AG04450 (cell line): Measurements from ENCODE around the gene ANAPC7. TPM values are rescaled to one million over a fixed set of nuclear protein-coding genes. Genes with fewer than 3 reads are reported as not detected.
A peak's percentile ranks its signal among the peaks of the same experiment; 100 is the strongest.

Experiments
- CTCF ChIA-PET: fragments of 300-600, 350-600 bp; formaldehyde crosslinking; extraction: SDS; loops from one replicate; lab custom pipeline; 2022; ENCODE audit warnings: antibody characterized with exemption, inconsistent platforms; lab: Charles Lee
- POLR2A ChIA-PET: fragments of 350-600 bp; formaldehyde crosslinking; extraction: SDS; loops from one replicate; lab custom pipeline; 2021; ENCODE audit warnings: antibody characterized with exemption, inconsistent platforms; lab: Yijun Ruan, JAX
- DNase-seq: peaks from one replicate; pipeline ENCODE4 v3.0.0-alpha.2; 2011; ENCODE audit warnings: low read depth, low spot score
- H3K27ac ChIP-seq: one replicate; pipeline ENCODE4 v1.5.1; 2012; ENCODE audit warnings: low read depth, low read length, control low read depth
- H3K27me3 ChIP-seq: one replicate; pipeline ENCODE4 v1.6.0; 2012; ENCODE audit warnings: low read length; ENCODE audit not compliant: control insufficient read depth, insufficient read depth
- H3K4me3 ChIP-seq: 2 replicates; pipeline ENCODE4 v1.5.1; 2011; ENCODE audit warnings: mild to moderate bottlenecking, low read depth, low read length, control low read depth
- H3K9me3 ChIP-seq: 2 replicates; pipeline ENCODE4 v1.5.1; 2012; ENCODE audit warnings: low read length; ENCODE audit not compliant: control insufficient read depth, insufficient read depth
- CTCF ChIP-seq: IDR thresholded peaks from 2 replicates; pipeline ENCODE4 v1.5.1; 2011; ENCODE audit warnings: low read depth, low read length, control low read depth, inconsistent platforms
- polyA plus RNA-seq: library from polyadenylated mRNA; depleted of rRNA; stranded (reverse); fragments of >200 nt; gene quantifications from 2 replicates; pipeline ENCODE4 v1.2.3, GENCODE V29; 2011

The ANAPC7 gene
- polyA plus RNA-seq, 1 experiment = 58.8 TPM

DNA sequence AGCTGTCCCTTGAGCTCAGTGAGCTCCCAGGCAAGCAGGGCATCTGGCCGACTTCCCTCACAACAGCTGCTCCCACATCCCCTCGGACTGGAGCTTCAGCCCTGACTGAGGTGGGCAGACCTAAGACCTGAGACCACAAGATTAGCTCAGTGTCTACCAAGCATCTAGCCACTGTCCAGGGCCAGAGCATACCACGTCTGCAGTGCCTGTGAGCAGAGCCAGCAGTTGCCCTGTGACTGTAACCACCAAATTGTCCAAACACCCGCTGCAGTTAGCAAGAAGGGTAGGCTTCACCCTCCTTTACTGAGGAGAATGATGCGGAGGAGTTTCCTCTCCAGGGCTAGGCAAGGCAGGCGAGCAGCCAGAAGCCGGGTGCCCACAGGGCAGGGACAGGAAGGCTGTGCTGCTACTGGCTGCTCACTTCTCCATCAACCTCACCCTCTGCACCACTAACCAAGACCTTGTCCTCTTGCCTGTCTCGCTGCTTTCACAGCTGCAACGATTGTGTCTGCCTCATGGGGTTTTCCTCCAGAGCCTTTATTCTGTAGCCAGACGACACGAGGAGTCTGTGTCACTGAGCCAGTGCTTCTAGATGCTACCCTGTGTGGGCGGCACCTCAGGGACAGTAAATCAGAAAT lies 53.9 kb downstream of the ANAPC7 start:
- no peaks in the 10 kb centered on the region for H3K9me3 ChIP-seq
- ChIA-PET CTCF (interaction anchor here (1.2 to 2.1 kb wide), 2 partner anchors 8 to 81 kb away, joined by 3 to 10 read pairs; no protein-coding TSS in a partner anchor), POLR2A (interaction anchor here (0.6 to 1.0 kb wide), 3 partner anchors 61 to 97 kb away, joined by 3 to 4 read pairs (median 3); no protein-coding TSS in a partner anchor)
- no peak for DNase-seq
- TF ChIP-seq CTCF = no peak
- H3K27me3 ChIP-seq = no peaks in the 10 kb centered on the region
- H3K4me3 ChIP-seq = no peak overlapping the region
- peak overlapping the region; percentile 21 for H3K27ac ChIP-seq

GRCh38 chr12:110349096-110349495 lies 54.4 kb downstream of the ANAPC7 start:
- H3K4me3 ChIP-seq = no peak overlapping the region
- no peak for DNase-seq
- H3K27me3 ChIP-seq = no peaks in the 10 kb centered on the region
- H3K9me3 ChIP-seq = no peaks in the 10 kb centered on the region
- POLR2A ChIA-PET = interaction anchor here (1.0 kb wide), 1 partner anchor 82 kb away, joined by 4 read pairs; no protein-coding TSS in a partner anchor
- no peak for TF ChIP-seq CTCF
- CTCF ChIA-PET = interaction anchor here (1.2 to 2.1 kb wide), 2 partner anchors 9 to 82 kb away, joined by 3 to 10 read pairs; no protein-coding TSS in a partner anchor
- no peak overlapping the region for H3K27ac ChIP-seq

- ChIA-PET POLR2A (interaction anchor here (1.0 kb wide), 1 partner anchor 83 kb away, joined by 4 read pairs; no protein-coding TSS in a partner anchor), CTCF (interaction anchor here (1.1 to 2.1 kb wide), 2 partner anchors 83 kb away, joined by 6 to 10 read pairs; no protein-coding TSS in a partner anchor)
- no peak for TF ChIP-seq CTCF
- Histone ChIP-seq H3K27ac (no peak overlapping the region), H3K4me3 (no peak overlapping the region), H3K27me3 (no peaks in the 10 kb centered on the region), H3K9me3 (no peaks in the 10 kb centered on the region)
- DNase-seq = no peak
These were observed 55.0 kb downstream of the ANAPC7 start for GRCh38 chr12:110348431-110349059.

DNA sequence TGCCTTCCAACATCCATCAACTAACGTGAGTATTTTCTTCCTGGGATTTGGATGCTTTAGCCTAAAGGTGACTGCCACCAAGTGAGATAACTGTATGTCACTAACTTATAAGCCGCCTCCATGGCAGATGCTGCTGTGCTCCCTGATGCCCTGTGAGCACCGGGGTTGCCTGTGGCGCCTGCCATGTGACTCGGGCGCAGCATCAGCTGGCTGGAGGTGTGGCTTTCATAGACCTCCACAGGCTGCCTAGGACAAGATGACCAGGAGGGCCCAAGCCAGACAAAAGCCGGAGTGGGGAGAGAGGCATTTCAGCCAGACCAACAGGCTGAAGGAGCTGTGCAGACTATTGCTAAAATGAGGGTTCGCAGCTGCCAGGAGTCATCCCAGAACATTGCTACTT lies 55.7 kb downstream of the ANAPC7 start:
- DNase-seq = no peak
- ChIA-PET POLR2A (no interaction called here), CTCF (interaction anchor here (1.1 kb wide), 1 partner anchor 84 kb away, joined by 6 read pairs; no protein-coding TSS in a partner anchor)
- no peak for TF ChIP-seq CTCF
- H3K27ac ChIP-seq = no peak overlapping the region
- H3K9me3 ChIP-seq = no peaks in the 10 kb centered on the region
- no peak overlapping the region for H3K4me3 ChIP-seq
- no peaks in the 10 kb centered on the region for H3K27me3 ChIP-seq

DNA sequence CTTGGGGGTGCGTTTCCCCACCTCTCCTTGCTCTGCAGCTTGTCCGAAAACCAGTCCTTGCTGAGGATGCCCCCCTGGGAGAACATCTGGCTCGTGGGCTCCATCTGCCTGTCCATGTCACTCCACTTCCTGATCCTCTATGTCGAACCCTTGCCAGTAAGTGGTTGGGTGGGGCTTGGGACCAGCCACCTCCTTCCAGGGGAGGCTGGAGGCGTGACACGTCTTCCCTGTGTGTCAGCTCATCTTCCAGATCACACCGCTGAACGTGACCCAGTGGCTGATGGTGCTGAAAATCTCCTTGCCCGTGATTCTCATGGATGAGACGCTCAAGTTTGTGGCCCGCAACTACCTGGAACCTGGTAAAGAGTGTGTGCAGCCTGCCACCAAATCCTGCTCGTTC lies 57.5 kb downstream of the ANAPC7 start:
- Histone ChIP-seq H3K4me3 (no peak overlapping the region), H3K27me3 (no peaks in the 10 kb centered on the region), H3K27ac (no peak overlapping the region), H3K9me3 (no peaks in the 10 kb centered on the region)
- CTCF ChIA-PET = interaction anchor here (1.0 kb wide), 1 partner anchor 86 kb away, joined by 5 read pairs; no protein-coding TSS in a partner anchor
- no peak for TF ChIP-seq CTCF
- DNase-seq = no peak
- POLR2A ChIA-PET = no interaction called here
